HT-29 (cell line): ENCODE data around the gene CFLAR. TPM values are rescaled to one million over a fixed set of nuclear protein-coding genes. Genes with fewer than 3 reads are reported as not detected.
"Not testable (repeated sequence)": the region's sequence is repeated elsewhere in the genome, so short reads cannot be mapped to it uniquely, and the experiment has no call there.

ENCODE experiments used
- DNase-seq: peaks from one replicate; pipeline ENCODE4 v3.0.0-alpha.2; 2015; ENCODE audit warnings: low spot score
- total RNA-seq: library from RNA; depleted of rRNA; stranded (reverse); fragments of >200 nt; shearing (Covaris generic); gene quantifications from 2 replicates; pipeline ENCODE4 v1.2.3, GENCODE V29; 2014

Gene CFLAR
- total RNA-seq, 1 experiment from 2014 or later = 41.2 TPM

GRCh38 chr2:201149064-201149820, 33.3 kb downstream of the CFLAR start:
- DNase-seq = peak; percentile 79

GRCh38 chr2:201149821-201150165, 33.8 kb downstream of the CFLAR start:
- DNase-seq = peak; percentile 56

- DNase-seq = peak; percentile 13
Measured at GRCh38 chr2:201150454-201151020, 34.6 kb downstream of the CFLAR start.

- peak; percentile 66 for DNase-seq
Measured at GRCh38 chr2:201151127-201151981, 35.4 kb downstream of the CFLAR start.

GRCh38 chr2:201152517-201152916, 36.6 kb downstream of the CFLAR start:
- no peak for DNase-seq

- no peak for DNase-seq
Measured at GRCh38 chr2:201152999-201153815, 37.2 kb downstream of the CFLAR start.

- DNase-seq = no peak
Measured at GRCh38 chr2:201154615-201155399, 38.8 kb downstream of the CFLAR start.

- no peak for DNase-seq
Measured at GRCh38 chr2:201156036-201156435, 40.1 kb downstream of the CFLAR start.

- DNase-seq = no peak
Measured at GRCh38 chr2:201156640-201157039, 40.7 kb downstream of the CFLAR start.

- DNase-seq = no peak
Measured at GRCh38 chr2:201157694-201158093, 41.7 kb downstream of the CFLAR start.

GRCh38 chr2:201158111-201158929, 42.4 kb downstream of the CFLAR start:
- DNase-seq = peak; percentile 93

- DNase-seq = no peak
Measured at GRCh38 chr2:201164166-201164565, 48.2 kb downstream of the CFLAR start.

- no peak for DNase-seq
Measured at GRCh38 chr2:201167546-201167945, 51.6 kb downstream of the CFLAR start.

- DNase-seq = not testable (repeated sequence)
Measured at GRCh38 chr2:201168496-201168895, 52.5 kb downstream of the CFLAR start.

GRCh38 chr2:201171259-201171814, 55.4 kb downstream of the CFLAR start:
- no peak for DNase-seq

- DNase-seq = no peak
Measured at GRCh38 chr2:201172279-201172678, 56.3 kb downstream of the CFLAR start.

GRCh38 chr2:201174687-201175086, 58.7 kb downstream of the CFLAR start:
- DNase-seq = no peak

GRCh38 chr2:201176081-201176481, 60.1 kb downstream of the CFLAR start:
- peak; percentile 52 for DNase-seq

- DNase-seq = no peak
Measured at GRCh38 chr2:201180010-201180409, 64.0 kb downstream of the CFLAR start.
